Stimulated activated CD8-positive, alpha-beta memory T cell treated with anti-CD3 and anti-CD28 coated beads, Interleukin-15, amount 100 ng/mL, for 48 hours (primary cell): Measurements from ENCODE around the gene CHAD.
"Not testable (repeated sequence)": the region's sequence is repeated elsewhere in the genome, so short reads cannot be mapped to it uniquely, and the experiment has no call there.

Source experiments
- DNase-seq, 2 donors: peaks; one replicate each; pipeline ENCODE4 v3.0.0-alpha.2; 2020; ENCODE audit warnings: low read depth in 2 of 2

CHAD gene

DNA sequence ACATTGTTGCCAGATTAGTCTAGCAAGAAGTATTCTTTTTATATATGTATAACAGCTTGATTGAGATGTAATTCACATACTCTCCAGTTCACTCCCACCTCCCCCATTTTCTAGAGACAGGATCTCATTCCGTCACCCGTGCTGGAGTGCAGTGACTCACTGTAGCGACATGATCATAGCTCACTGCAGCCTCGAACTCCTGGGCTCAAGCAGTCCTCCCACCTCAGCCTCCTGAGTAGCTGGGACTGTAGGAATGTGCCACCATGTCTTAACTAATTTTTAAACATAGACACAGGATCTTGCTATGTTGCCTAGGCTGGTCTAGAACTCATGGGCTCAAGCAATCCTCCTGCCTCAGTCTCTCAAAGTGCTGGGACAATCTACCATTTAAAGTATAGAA lies 6.7 kb upstream of the CHAD start:
- DNase-seq: no peak

DNA sequence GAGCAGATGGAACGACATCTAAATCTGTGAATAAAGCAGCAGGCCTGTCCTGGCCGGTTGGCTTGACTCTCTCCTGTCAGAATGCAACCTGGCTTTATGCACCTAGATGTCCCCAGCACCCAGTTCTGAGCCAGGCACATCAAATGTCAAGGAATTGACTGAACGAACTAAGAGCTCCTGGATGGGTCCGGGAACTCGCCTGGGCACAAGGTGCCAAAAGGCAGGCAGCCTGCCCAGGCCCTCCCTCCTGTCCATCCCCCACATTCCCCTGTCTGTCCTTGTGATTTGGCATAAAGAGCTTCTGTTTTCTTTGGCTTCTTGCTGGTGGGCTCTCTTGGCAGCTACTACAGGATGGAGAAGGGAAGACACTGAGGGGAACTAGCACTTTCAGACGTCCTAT lies 5.8 kb upstream of the CHAD start:
- DNase-seq: no peak

- no peak for DNase-seq
Observed at GRCh38 chr17:50473901-50474300, 5.2 kb upstream of the CHAD start.

DNA sequence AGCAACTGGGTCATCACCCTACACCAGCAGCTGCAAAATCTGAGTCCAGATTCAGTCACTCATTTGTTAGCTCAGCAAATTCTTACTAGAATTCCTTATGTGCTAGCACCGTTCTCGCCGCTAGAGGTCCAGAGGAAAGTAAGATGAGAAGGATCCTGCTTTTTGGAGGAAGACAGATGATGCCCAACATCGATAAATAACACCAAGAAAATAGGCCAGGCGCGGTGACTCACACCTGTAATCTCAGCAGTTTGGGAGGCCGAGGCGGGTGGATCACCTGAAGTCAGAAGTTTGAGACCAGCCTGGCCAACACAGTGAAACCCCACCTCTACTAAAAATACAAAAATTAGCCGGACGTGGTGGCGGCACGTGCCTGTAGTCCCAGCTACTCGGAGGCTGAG lies 4.1 kb upstream of the CHAD start:
- not testable (repeated sequence) for DNase-seq

GRCh38 chr17:50472286-50472685 lies 3.6 kb upstream of the CHAD start:
- DNase-seq: no peak

DNA sequence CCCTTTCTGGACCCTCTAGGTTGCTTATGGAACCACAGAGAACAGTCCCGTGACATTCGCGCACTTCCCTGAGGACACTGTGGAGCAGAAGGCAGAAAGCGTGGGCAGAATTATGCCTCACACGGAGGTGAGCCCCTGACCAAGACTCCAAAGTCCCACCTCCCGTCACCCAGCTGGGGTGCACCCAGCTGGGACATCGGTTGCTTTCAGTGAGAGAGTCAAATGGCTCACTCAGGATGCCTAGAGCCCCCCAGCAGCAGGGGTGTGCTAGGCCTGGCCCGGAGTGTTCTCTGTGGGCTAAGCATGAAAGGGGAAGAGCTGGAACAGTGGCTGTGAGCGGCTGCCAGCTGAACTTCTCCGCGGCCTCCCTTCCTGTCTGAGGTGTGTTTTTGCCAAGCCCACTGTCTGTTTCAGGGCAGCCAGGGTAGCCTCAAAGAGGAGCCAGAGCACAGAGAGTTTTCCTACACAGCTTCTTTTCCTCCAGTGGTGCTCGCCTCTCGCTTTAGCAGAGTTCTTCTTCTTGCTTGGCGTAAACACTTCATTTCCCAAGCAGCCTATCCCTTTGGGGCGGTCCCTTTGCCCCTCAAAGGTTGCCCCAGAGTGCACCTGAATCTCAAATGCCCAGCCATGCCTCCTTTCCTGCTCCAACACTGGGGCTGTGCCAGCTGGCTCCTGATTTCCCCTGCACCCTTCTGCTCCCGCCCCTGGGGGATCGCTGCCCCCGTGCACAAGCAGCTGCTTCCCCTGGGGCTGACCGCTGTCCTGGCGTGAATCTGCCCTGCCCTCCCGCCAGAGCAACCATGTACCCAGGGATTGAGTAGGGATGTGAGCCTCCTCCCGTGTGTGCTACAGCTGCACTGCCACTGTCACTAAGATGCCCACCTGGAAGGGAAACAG lies 2.6 kb upstream of the CHAD start:
- no peak for DNase-seq

DNA sequence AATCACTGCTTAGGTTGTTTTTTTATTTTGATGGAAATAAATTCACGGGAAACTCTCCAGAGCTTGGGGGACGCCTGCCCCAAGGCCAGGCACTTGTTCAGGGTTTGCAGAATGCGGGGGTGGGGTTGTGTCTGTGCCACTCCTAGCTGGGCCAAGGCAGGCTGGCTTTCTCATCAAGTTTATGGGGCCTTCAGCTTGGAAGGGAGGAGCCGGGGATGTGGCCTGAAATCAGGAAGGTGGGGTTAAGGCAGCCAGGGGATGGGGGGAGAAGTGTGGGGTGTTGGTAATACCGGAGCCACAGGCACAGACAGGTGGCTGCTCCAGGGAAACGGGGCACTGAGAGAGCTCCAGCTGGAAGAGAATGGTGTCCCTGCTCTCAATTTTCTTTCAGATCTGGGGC lies 1.7 kb upstream of the CHAD start:
- no peak for DNase-seq

DNA sequence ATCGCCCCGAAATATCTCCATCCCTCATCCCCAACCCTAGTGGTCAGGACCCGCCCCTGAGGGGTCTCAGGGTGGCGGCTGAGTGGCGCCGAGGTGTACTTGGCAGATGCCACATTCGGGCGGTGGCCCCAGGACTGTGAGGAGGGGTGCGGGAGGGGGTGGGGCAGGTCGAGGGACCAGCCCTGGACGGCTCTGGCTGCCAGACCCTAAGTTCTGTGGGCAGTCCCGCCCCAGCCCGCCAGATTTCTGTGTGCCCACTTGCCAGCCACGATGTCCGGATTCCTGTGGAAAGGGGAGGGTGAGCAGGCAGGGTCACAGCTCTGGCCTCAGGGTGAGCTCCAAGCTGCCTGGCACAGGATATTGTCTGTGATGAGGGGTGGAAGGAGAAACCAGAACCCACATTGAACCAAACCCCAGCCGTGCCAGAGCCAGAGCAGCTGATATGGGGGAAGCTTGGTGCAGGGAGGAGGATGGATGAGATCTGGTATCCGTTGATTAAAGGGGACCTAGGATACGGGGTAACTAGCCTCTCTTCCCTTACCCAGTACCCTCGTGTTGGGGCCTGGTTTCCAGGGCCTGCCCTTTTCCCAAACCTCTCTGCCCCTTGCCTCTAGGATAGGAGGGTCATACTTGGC lies 1.1 kb upstream of the CHAD start:
- no peak for DNase-seq

- DNase-seq: no peak
Observed at GRCh38 chr17:50469208-50469605, 527 bp upstream of the CHAD start.

GRCh38 chr17:50467855-50468303 lies 801 bp downstream of the CHAD start:
- no peak for DNase-seq

GRCh38 chr17:50467114-50467854 lies 1.4 kb downstream of the CHAD start:
- no peak for DNase-seq

DNA sequence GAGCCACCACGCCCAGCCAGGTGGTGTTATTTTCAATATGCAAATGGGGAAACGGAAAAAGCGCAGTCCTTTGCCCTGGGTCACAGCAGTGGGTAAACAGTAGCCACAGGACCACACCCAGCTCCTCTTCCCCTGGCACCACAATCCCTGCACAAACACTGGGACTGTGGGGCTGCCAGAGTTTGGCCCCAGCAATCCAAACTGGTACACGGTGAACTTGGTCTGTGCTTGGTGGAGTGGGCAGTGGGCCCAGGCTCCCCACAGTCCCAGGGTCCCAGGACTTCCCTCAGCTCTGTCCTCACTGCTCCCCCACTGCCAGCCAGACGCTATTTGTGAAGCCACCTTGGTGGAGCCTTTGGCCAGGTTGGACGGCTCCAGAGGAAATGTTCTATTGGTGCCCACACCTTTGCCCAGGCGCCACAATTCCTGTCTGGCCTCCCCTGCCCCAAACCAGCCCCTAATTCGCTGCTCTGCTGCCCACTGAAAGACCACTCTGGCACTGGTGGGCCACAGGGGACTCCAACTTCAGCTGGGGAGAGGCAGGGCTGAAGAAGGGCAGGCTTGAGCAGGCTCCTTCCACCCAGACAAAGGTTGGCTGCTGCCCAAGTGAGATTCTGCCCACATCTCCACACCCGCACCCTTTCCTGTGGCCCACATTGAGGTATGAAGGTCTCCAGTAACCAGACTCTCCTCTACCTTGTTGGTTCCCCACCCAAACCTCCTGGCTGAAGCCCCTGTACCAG lies 2.1 kb downstream of the CHAD start:
- DNase-seq: no peak

- DNase-seq: no peak
Observed at GRCh38 chr17:50465635-50466034, 3.0 kb downstream of the CHAD start.

GRCh38 chr17:50465171-50465570 lies 3.5 kb downstream of the CHAD start:
- DNase-seq: no peak

- DNase-seq: no peak
Observed at GRCh38 chr17:50464736-50465135, 3.9 kb downstream of the CHAD start.

DNA sequence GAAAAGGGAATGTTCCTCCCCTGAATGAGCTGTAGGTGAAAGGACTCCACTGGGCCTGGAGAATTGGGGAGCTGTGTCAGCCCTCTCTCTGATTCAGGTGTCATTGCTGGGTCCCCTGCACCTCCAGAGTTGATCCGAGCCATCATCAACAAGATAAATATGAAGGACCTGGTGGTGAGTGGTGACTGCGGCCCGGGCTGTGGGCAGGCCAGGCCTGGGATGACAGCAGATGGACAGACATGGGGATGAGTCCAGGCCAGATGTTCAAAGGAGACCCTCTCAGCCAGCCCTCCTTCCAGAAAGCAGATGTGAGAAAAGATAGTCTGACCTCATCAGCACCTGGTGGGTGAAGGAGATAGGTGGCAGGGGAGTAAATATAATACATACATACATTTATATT lies 4.6 kb downstream of the CHAD start:
- DNase-seq: no peak

DNA sequence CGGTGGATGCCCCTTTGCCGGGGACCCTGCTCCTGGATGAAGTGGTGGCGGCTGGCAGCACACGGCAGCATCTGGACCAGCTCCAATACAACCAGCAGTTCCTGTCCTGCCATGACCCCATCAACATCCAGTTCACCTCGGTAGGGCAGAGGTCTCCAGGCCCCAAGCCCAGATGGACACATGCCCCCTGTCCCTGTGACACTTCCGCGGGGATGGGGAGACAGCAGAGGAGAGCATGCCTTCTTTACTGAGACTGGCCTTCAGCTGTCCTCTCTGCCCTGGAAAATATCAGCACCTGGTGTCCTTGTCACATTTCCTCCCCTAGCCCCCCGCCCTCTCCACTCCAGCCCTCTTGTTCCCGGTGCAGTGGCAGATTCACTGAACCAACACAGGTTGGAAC lies 6.2 kb downstream of the CHAD start:
- DNase-seq: no peak

- DNase-seq: no peak
Observed at GRCh38 chr17:50461550-50462132, 7.0 kb downstream of the CHAD start.

DNA sequence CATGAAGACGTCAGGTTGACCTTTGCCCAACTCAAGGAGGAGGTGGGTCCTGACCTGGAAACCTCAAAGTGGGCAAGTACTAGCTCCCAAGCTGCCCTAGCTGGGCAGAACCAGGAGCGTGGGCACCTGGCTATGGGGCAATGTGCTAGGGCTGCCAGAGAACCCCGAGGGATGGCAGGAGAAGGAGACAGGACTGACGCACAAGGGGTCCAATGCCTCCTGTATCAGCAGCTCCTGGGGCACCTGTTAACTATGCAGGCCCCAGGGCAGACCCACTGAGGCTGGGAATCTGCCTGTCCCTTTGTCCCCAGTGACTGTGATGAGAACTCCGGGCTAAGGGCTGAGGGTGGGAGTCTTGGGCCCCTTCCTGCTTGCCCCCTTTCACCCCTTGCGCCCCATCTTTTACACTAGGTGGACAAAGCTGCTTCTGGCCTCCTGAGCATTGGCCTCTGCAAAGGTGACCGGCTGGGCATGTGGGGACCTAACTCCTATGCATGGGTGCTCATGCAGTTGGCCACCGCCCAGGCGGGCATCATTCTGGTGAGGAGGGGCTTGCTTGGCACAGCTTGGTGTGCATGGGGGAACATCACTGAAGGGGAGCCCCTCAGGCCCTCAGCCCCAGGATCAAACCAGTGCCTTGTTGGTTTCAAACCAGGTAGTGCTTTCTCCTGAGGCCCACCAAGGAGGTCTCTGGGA lies 7.7 kb downstream of the CHAD start:
- DNase-seq: no peak

- DNase-seq: no peak
Observed at GRCh38 chr17:50459756-50460155, 8.9 kb downstream of the CHAD start.
